NCI-H82 (cell line): Measurements from ENCODE around the gene OGFOD2.

ENCODE experiments used
- DNase-seq: peaks from one replicate; lab custom pipeline; 2025; lab: John Stamatoyannopoulos, UW

Gene OGFOD2

GRCh38 chr12:122951979-122952892 lies 22.8 kb upstream of the OGFOD2 start:
- peak; percentile 83 for DNase-seq

DNA sequence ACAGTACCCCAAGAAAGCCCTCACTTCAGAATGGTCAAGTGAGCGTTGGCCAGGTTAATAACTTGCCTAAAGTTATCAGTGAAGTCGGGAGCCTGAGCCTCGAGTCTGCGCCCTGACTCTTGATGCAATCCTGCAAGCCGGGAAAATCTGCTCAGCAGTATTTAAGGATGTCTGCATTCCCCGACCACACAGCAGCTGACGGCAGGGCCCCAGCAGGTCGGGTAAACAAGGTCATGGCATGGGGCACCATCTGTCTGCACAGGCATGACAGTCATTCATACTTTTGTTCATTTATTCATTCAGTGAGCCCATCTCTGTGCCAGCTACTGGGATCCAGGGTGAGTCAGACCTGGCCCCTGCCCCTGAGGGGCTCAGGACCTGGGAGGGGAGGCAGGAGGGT lies 19.9 kb upstream of the OGFOD2 start:
- DNase-seq, result peak; percentile 90

- DNase-seq, result no peak
Measured at GRCh38 chr12:122956035-122956434, 19.0 kb upstream of the OGFOD2 start.

- no peak for DNase-seq
Measured at GRCh38 chr12:122958198-122958888, 16.7 kb upstream of the OGFOD2 start.

- DNase-seq, result no peak
Measured at GRCh38 chr12:122959566-122960192, 15.4 kb upstream of the OGFOD2 start.

DNA sequence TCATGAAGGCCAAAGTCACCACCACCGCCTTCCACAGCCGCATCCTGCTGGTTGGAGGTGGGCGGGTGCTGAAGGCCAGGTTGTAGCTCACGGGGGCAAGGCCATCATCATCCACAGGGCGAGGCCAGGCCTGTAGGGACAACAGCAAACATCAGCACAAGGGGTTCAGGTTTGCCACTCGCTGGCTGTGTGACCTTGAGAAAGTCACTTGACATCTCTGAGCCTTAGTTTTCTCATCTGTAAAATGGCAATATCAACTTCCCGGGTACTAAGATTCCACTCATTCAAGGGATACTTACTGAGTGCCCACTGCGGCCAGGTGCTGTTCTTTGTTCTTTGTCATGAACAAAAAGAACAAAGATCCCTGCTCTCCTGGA lies 14.9 kb upstream of the OGFOD2 start:
- DNase-seq, result no peak

GRCh38 chr12:122961531-122962329 lies 13.3 kb upstream of the OGFOD2 start:
- DNase-seq, result no peak

DNA sequence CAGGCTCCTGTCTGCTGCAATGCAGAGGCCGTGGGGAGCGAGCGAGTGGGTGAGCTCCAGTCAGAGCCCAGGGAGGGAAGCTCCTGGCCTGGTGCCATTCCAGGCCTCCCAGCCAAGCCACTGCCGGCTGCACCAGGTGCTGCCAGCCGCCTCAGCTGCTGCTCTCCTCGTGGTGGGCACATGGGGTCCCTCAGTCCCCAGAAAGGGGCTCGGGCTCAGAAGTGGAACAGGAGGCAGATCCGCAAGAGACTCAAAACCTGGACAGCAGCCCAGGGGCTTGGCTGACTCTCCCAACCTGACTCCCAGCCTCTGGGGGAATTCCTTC lies 11.1 kb upstream of the OGFOD2 start:
- no peak for DNase-seq

- DNase-seq, result no peak
Measured at GRCh38 chr12:122964439-122965257, 10.4 kb upstream of the OGFOD2 start.

- DNase-seq, result peak; percentile 57
Measured at GRCh38 chr12:122965321-122965751, 9.7 kb upstream of the OGFOD2 start.

- peak; percentile 98 for DNase-seq
Measured at GRCh38 chr12:122965851-122966742, 8.9 kb upstream of the OGFOD2 start, which contains the start of gene ABCB9. TSS of gene ABCB9 (minus strand) at chr12:122966463. CDS start at chr12:122960235, 6,228 bp downstream.

DNA sequence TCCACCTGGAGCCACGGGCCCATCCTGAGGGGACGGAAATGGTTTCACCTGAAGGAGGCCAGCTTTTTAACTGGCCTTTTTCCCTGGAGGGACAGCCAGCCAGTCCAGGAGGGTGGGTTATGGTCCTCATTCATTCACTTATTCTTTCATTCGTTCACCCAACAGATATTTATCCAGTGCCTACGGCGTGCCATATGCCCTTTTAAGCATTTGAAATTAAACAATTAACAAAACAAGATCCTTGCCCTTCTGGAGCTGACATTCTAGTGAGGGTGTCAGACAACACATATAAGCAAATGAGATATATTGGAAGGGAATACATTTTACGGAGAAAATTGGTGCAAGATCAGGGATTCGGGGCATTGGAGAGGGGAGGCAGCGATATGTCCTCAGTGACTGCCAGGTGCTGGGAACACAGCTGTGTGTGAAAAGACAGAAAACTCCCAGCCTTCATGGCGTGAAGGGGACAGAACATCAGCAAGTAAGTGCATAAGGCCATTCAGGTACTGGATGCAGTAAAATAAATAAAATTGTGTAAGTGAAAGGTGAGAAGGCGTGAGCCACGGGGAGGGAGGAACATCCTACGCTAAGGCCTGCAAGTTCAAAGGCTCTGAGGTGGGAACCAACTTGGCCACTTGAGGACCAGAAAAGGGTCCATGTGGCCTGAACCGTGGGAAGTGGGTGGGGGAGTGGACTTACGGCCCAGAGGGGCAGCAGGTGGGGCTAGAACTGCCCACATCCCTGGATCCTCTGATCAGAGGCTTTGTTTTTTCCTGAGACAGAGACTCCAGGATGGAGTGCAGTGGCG lies 8.1 kb upstream of the OGFOD2 start:
- DNase-seq, result no peak

DNA sequence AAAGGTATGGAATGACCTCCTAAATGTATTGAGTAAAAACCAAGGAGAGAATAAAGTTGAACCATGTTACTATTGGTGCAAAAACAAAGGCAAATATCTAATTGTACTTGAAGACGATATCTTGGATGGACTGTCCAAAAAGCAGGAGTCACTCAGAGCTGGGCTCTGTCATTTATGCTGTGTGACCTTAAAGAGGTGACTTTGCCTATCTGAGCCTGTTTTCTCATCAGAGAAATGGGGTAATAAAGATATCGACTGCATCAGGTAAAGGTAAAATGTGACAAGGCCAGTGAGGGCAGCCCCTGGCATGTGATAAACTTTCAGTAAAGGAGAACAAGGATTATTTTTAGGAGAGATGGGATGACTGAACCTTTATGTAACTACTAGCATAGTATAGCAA lies 6.9 kb upstream of the OGFOD2 start:
- DNase-seq, result no peak

- DNase-seq, result no peak
Measured at GRCh38 chr12:122969676-122970075, 5.4 kb upstream of the OGFOD2 start.

- peak; percentile 99 for DNase-seq
Measured at GRCh38 chr12:122974274-122974891, 661 bp upstream of the OGFOD2 start.

- peak; percentile 38 for DNase-seq
Measured at GRCh38 chr12:122975790-122976647, 975 bp downstream of the OGFOD2 start.

DNA sequence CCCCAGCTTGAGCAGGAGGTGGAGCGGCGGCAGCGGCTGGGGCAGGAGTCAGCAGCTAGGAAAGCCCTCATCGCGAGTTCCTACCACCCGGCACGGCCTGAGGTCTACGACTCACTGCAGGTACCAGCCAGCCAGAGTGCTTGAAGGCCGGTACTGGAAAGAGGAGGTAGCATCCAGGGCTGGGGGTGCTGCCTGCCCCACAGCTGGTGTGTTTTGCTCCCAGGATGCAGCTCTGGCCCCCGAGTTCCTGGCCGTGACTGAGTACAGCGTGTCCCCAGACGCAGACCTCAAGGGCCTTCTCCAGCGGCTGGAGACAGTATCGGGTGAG lies 1.6 kb downstream of the OGFOD2 start:
- DNase-seq, result no peak

DNA sequence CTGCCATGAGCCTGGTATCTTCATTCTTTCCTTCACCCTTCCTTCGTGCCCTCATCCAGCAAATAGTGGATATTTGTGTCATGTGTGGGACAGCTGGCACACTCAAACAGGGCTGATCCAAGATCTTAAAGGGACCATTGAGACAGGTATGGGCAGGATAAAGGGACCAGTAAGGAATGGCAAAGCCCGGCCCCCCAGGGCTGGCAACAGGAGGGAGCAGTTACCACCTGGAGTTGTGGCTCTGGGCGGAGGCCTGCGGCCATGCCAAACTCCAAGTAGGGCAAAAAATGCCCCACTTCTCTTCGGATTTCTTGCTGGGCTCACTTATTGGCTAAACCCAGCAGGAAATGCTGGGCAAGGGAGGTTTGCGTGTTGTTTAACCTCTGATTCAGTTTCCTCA lies 2.1 kb downstream of the OGFOD2 start:
- DNase-seq, result no peak
